T-helper 2 cell treated with Interferon-gamma antibody and Interleukin-4, amounts not matched to agents 100 ng/mL and 5 ng/mL, for 36 hours (primary cell): Measurements from ENCODE around the gene USP13. TPM values are rescaled to one million over a fixed set of nuclear protein-coding genes. Genes with fewer than 3 reads are reported as not detected.

Experiments
- intact Hi-C: fragments of 100-400 bp; cut with micrococcal nuclease; formaldehyde crosslinking; loops from one replicate; pipeline ENCODE4 v1.15.1; 2023
- total RNA-seq: library from RNA; stranded (reverse); gene quantifications from 2 replicates; pipeline ENCODE4 v1.2.3, GENCODE V29; 2022

The USP13 gene
- total RNA-seq, 1 donor from 2014 or later = 13.0 TPM

DNA sequence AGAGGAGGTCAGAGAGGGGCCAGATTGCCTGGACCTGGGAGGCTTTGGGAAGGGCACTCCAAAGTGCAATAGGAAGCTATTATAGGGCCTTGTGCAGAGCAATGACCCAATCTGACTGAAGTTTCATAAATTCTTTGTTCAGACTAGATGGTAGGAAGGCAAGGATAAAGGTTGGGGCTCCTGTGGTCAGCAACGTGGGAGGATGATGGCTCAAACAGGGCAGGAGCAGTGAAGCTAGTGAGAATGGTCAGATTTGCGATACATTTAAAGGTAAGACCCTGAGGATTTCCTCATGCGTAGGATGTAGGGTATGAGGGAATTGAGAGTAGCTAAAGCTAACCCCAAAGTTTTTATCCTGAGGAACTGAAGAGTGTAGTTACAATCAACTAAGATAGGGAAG is 139.0 kb downstream of the USP13 start:
- intact Hi-C loops = no loop called here

DNA sequence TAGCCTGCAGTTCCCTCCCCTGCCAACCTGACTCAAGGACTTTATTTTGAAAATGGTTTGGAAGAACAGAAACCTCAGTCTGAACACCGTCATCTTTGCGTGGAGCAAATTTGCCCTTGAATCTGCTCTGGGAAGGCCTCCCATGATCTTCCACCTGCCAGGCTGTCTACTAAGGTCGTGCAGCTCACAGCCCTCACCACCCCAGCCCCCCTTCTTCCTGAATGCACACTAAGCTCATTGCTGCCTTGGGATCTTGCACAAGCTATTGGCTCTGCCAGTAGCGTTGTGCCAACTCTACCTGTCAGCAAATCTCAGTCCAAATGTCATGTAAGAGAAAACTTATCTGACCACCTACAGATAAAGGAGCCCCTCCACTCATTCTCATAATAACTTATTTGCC is 141.5 kb downstream of the USP13 start:
- intact Hi-C loops = no loop called here

DNA sequence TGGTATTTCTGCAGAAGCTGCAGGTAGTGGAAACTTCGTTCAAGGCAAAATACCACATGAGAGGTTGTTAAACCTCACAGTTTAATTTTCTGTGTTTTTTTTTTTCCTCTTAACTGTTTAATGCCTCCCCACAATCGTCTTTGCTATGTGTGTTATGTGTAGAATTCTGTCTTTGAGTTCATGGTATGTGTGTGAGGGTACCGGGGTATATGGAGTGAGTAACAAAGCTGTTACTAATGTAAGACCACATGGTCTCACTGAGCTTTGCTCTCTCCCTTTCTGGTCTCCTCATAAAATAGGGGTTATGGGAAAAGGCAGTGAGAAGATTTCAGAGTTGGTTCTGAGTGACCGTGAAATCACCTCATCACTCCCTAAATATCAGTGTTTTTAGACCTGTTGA is 143.6 kb downstream of the USP13 start:
- intact Hi-C loops = no loop called here

DNA sequence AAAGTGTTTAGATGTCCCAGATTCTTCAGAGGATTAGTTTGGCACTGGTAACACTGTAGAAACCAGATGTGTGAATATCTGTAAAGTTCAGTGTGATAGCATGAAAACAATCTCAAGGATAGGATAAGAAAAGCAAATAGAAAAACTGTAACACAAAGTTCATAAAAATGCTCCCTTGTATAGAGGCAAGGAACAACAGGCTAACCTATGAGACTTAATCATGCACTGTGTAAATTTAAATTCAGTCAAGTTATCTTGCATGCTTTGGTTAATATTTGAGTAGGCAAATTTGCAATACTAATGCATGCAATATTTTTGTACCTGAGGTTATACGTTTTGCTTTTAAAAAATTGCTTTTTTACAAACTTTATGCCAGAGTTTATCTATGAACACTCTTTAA is 144.4 kb downstream of the USP13 start:
- intact Hi-C loops = no loop called here

DNA sequence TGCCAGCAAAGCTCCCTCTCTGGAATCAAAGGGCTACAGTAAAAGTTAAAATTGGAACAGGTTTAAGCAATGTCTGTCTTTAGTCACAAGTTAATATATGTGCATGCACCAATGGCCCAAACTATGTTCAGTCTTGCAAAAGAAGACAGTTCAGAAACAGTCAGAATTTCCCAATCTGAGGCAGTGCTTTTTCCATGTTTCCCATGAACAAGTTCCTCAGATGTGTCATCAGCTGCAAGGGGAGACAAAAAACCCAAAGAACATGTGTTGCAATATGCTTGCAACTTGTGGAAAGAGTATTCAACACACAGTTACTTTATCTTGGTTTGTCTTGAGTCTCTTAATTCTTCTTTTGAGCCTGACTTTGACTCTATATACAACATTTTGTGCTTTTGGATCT is 148.4 kb downstream of the USP13 start:
- intact Hi-C loops = no loop called here

DNA sequence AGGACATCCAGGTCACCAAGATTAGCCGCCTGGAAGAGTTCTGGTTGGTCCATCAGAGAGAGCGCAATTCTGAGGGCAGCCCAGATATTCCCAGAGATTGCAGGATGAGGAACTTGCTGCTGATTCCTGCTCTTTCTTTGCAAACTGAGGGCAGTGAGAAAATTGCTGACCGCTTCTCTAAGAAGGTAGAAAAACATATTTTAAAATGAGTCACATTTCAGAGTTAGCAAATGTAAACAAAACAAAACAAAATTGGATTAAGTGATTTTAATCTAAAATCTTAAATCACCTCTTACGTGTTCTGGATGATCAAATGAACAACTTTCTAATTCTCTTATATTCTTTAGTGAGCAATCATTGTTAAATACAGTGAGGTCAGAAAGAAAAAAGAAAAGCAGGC is 149.0 kb downstream of the USP13 start:
- intact Hi-C loops = no loop called here

DNA sequence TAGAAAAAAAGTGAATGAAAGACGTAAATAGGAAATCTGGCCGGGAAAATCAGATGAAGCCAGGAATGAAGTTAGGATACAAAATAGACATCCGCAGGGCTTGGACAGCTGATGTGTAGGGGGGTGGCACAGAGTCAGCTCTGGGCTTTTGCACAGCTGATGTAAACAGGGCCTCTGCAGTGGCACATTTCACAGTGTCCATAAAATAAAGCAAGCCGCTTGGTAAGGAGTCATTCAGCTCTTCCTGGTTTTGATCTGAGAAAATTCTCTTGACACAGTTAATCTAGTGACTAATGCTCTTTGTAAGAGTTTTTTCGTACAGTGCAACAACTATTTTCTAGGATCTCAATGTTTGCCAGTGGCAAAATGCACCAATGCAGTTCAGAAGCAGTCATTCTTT is 153.3 kb downstream of the USP13 start:
- intact Hi-C loops = no loop called here

DNA sequence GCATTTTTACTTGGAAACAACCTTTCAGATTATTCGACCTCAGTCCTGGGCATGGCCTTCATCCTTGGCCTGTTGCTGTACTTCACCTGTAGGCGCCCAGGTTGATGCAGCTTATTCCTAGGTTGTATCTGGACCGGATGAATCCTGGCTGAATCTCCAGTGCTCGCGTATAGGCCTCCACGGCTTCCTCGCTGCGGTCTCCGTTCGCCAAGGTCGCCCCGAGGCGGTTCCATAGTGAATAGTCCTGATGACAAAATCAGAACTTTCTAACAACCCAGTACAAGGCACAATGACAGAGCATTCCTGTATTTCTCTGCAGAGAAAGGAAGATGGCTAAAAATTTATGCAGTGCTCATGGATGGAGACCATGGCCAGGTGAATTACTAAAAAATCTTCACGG is 154.7 kb downstream of the USP13 start:
- intact Hi-C loops = no loop called here

DNA sequence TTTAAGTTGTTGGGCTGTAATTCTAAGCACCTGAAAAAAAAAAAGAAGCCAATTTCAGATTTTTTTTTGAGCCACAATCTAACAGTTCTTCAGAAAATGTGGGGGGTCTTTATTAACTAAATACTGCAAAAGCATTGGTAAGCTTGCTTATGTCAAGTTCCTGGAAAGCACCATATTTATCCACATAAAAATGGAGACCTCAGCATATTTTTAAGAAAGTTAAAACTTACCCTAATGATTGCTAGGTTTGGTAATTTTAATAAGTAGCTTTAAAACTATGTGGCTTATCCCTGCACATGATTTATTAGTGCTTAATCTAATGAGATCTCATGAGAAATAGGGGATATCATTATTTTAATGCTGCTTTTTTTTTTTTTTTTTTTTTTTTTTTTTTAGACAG is 156.8 kb downstream of the USP13 start:
- intact Hi-C loops = loop anchor here (10.0 kb wide), 1 partner anchor 785 kb away; no protein-coding TSS in a partner anchor

DNA sequence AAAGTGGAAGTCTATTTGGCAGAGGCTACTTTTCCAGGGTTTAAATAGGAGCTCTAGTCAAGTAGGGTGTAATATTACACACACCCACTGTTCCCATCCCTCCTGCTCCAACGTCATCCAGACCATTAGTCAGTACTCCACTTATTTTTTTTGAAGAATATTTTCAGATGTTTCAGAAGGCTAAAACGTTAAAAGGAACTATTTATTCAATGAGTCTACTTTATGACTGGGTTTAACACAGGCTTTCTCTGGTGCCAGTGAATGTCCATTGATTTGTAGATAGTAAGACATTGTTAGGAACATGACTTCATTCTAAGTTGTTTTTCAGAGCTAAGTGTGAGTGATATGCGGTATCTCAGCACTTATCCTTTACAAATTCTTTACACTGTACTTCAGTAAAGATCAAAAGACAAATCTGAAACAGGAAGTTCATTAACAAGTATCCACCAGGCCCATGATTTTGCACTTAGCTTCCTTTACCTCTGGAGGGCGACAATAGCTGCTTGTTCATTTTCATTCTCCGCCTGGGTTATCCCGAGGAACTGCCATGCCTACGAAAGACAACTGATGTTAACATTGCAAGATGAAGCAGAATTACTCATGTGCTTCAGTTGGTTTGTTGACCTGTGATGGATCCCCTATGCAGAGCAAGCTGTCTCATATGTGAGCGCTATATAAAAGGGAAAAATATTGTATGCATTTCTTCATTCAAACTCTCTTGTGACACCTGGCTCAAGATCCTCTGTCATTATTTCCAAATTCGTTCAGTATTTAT is 158.7 kb downstream of the USP13 start:
- intact Hi-C loops = loop anchor here (10.0 kb wide), 1 partner anchor 783 kb away; no protein-coding TSS in a partner anchor

DNA sequence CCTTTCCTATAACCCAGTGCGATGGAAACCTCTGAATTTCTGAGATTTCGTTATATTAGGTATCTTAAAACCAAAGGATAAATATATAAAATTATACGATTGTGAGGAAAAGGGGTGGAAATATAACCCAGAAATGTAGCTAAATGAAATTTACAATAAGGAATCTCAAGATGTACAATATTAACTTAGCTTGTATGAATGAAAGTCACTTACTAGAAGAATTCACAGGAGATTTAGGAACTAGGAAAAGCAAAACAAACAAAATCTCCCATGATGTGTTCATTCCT is 159.2 kb downstream of the USP13 start:
- intact Hi-C loops = loop anchor here (10.0 kb wide), 1 partner anchor 783 kb away; no protein-coding TSS in a partner anchor

DNA sequence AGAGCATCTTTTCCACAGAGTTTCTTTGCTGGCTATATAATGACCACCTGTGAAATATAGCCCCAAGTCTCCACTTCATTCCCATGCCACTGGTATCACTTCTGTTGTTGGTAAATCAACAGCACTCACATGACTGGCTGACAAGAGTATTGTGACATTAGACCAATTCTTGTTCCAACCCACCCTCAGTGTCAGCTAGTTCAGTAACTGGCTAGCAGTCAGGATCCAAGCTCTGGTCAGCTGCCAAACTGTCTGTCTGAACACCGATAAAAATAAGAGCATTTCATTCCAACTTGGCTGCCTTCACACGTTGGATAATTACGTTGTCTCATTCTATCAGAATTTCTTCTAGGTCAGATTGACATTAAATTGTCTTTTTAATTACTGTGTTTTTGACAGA is 166.5 kb downstream of the USP13 start:
- intact Hi-C loops = loop anchor here (10.0 kb wide), 1 partner anchor 775 kb away; no protein-coding TSS in a partner anchor

DNA sequence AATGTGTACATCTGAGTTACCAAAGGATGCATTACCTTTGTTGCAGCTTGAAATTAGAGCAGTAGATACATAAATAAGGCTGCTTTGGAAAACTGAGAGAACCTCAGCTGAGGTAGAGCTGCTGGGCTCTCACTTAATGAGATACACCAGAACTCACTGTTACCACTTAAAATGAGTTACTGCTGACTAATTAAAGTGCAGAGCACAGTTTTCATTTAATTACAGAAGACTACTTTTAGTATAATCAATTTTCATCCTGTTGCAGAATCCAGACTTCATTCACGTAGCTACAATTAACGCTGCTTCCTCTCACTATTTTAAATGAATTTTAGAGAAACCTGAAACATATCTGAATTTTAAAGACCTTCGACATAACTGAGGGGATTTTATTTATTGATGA is 169.5 kb downstream of the USP13 start:
- intact Hi-C loops = no loop called here

DNA sequence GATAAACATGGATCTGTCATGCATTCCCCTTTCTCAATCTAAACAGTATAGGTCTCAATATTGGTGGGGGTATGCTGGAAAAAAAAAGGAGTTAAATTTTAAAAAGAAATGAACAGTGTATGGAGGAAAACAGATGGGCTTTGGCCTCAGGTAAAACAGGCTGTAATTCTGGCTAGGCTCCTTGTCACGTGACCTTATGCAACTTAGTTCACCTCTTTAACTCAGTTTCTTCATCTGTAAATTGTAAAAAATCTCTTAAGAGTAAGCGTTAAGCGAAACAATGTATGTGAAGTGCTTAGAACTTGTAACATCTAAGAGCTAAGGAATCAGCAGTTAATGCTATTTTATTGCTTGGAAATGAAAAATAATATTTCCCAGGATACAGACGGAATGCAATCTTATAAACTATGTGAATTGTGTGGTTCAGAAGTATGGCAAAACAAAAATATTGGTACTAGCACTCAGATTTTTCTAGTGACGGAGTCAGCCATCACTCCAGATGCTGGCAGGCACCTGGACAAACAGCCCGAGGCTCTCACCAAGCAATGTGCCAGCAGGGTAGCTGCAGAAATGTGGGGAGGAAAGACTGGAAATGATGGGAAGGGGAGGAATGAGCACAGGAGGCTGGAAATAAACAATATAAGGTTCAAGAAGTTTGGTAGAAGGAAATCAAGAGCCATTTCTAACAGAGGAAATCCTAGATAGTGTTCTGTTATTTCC is 172.8 kb downstream of the USP13 start:
- intact Hi-C loops = no loop called here

DNA sequence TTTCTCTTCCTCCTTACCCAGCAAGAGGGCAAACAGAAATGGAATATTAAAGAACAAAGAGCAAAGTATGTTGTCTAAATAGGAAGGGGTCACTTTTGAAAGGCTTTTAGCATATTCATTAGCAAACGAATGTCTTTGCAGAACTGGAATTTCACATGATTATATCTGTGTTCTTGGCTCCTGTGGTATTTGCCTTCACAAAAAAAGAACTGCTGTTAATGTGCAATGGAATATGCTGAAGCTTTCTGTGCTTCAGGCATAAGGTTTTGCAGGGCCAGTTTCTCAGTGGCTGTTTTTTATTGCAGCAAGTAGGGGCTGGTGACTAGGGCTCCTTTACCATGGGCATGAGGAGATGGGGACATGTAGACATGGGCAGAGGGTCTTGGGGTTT is 173.4 kb downstream of the USP13 start:
- intact Hi-C loops = no loop called here

DNA sequence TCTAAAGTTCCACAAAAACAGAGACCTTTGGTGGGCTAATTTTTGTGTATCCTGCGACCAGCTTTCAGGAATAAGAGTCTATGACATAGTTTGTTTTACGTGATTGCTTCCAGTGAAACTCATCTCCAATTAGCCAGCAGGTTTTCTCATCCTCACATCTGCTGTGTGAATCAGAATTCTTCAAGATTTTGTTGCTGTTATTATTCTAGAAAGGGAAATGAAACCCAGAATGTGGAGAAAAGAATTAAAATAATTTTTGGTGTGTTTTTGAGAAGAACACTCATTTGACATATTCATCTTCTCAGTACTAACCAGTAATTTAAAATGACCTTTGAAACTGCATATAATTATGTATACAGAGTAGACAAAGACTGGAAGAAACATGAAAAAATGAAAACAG is 175.9 kb downstream of the USP13 start:
- intact Hi-C loops = no loop called here

DNA sequence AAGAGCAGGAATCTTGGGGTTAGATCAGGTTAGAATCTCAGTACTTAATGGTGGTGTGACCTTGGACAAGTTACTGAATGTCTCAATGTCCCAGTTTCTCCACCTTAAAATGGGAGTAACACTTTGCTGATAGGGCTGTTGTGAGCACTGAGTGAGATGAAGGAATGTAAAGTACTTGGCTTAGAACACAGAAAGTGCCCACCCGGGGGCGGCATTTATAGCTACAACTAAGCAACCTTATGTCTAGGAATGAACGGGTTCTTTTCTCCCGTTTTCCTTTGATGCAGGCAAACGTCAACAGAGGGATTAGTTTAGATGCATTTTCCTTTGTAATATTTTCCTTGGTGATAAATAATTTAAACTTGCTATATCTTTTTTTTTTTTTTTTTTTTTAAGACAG is 176.6 kb downstream of the USP13 start:
- intact Hi-C loops = no loop called here

DNA sequence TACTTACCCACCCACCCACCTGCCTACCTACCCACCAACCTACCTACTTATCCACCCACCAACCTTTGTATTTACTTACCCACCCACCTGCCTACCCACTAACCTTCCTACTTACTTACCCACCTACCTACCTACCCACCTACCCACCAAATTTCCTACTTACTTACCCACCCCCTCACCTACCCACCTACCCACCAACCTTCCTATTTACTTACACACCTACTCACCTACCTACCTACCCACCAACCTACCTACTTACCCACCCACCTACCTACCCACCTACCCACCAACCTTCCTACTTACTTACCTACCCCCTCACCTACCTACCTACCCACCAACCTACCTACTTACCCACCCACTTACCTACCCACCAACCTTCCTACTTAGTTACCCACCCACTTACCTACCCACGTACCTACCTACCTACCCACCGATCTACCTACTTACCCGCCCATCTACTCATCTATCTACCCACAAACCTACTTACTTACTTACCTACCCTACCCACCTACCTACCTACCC is 179.6 kb downstream of the USP13 start:
- intact Hi-C loops = no loop called here

DNA sequence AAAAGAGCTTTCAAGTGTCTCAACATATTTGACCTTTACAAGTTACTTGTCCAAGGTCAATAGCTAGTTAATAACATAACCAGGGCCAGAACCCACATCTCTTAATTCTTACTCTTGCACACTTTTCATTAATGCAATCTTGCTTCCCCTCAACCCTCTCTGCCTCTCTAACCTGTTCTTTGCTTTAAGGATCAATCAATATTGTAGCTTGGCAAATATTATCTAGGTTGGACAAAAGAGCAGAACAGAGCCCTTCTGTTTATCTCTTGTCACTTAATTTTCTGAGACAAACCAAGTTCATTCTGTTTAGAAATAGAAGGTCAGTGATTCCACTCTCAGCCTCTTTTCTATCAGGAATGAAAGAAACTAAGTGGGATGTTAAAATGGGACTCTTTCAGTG is 180.5 kb downstream of the USP13 start:
- intact Hi-C loops = no loop called here

DNA sequence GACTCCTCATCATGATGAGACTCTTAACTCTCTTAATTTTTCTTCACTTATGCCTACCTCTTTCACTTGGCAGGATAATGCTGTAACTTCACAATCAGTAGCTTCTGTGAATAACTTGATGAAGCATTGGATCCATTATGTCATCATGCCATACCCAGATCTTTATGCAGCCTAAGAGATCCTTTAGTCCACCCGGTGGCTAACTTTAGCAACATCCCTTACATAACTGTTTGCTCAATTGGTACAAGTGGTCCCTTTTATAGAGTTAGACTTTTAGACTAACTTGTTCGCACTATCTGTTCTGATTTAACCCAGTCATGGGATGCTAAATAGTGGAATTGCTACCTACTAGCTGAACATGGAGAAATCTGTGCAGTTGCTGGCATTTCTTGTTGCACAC is 184.5 kb downstream of the USP13 start:
- intact Hi-C loops = no loop called here
